Kidney (tissue), 14 donors: ENCODE measurements around the gene NPHP4. TPM values are rescaled to one million over a fixed set of nuclear protein-coding genes. Genes with fewer than 3 reads are reported as not detected.
A peak's percentile ranks its signal among the peaks of the same experiment; 100 is the strongest.

Source experiments
- DNase-seq, 5 donors: peaks; one replicate each; pipeline ENCODE4 v3.0.0-alpha.2; 2013 to 2020
- FAIRE-seq: peaks from 2 replicates; lab custom pipeline; 2012; peaks lifted over from hg19 to GRCh38; lab: Jason Lieb, UNC
- H3K27ac ChIP-seq, 2 donors: one replicate each; pipeline ENCODE4 v1.7.0; 2013; ENCODE audit warnings: low read depth in 2 of 2, low read length in 2 of 2, inconsistent platforms in 1 of 2
- H3K27me3 ChIP-seq: one replicate; pipeline ENCODE4 v1.7.1; 2013; ENCODE audit warnings: low read length, inconsistent platforms; ENCODE audit not compliant: control insufficient read depth, insufficient read depth
- H3K36me3 ChIP-seq, 3 donors: one replicate each; pipeline versions ENCODE4 v1.7.0 to v1.7.1; 2013; ENCODE audit warnings: low read length in 3 of 3, control low read depth in 1 of 3, inconsistent platforms in 1 of 3; ENCODE audit not compliant: insufficient read depth in 3 of 3, control insufficient read depth in 2 of 3
- H3K4me1 ChIP-seq, 3 donors: one replicate each; pipeline versions ENCODE4 v1.7.0 to v1.7.1; 2013; ENCODE audit warnings: low read length in 3 of 3, inconsistent platforms in 1 of 3, low read depth in 1 of 3; ENCODE audit not compliant: control insufficient read depth in 2 of 3, insufficient read depth in 2 of 3
- H3K4me3 ChIP-seq, 3 donors: one replicate each; pipeline versions ENCODE4 v1.7.0 to v1.8.1; 2013; ENCODE audit warnings: low read length in 3 of 3, control low read depth in 1 of 3, inconsistent platforms in 1 of 3
- H3K9ac ChIP-seq, 3 donors: one replicate each; pipeline versions ENCODE4 v1.7.0 to v1.7.1; 2013; ENCODE audit warnings: low read length in 3 of 3, control low read depth in 1 of 3, inconsistent platforms in 1 of 3
- H3K9me3 ChIP-seq, 3 donors: one replicate each; pipeline versions ENCODE4 v1.7.0 to v1.7.1; 2013; ENCODE audit warnings: low read length in 3 of 3, control low read depth in 1 of 3, inconsistent platforms in 1 of 3; ENCODE audit not compliant: control insufficient read depth in 2 of 3, insufficient read depth in 1 of 3
- CTCF ChIP-seq: IDR thresholded peaks from 3 replicates; pipeline ENCODE4 v1.5.1; 2012; ENCODE audit warnings: mild to moderate bottlenecking, moderate library complexity, borderline replicate concordance; ENCODE audit not compliant: insufficient read depth; ENCODE audit errors: extremely low read depth
- intact Hi-C: fragments of 100-400 bp; cut with DNase I; formaldehyde crosslinking; loops from one replicate; pipeline ENCODE4 v1.11.1; 2022
- polyA plus RNA-seq: library from polyadenylated mRNA; stranded (reverse); fragments of 350-450 nt; fragmentation: Illumina TruSeq; extraction: RNeasy Lipid Tissue Mini Kit (QIAGEN cat#74804); gene quantifications from one replicate; pipeline ENCODE4 v1.2.3, GENCODE V29; 2014; ENCODE audit warnings: low read depth, low replicate concordance; ENCODE audit not compliant: insufficient read depth
- total RNA-seq: library from RNA; stranded (reverse); fragmentation: NEBNext Ultra II Directional; extraction: Animal tissue kit (Norgen Biotek cat#: 25700); gene quantifications from one replicate; pipeline ENCODE4 v1.2.1, GENCODE V29; 2021
- donor health status: control.
- donor health status: control.
- donor health status: control.
- donor health status: control.
- donor health status: control.
- donor health status: DM: yes; HTN: yes; CAD: no.
- donor health status: Normal renal cell carcinoma (clear cell type).

NPHP4 gene
- total and polyA plus RNA-seq, 2 donors from 2014 or later, result 2.9 to 16.1 TPM

- no peak overlapping the region for H3K4me3 ChIP-seq
- H3K27ac ChIP-seq, result no peak overlapping the region
- no peaks in the 10 kb centered on the region for H3K27me3 ChIP-seq
- no peak for TF ChIP-seq CTCF
- DNase-seq (no peak), FAIRE-seq (no peak)
- no peaks in the 10 kb centered on the region for H3K4me1 ChIP-seq
- peaks cover 0 to 6% (median 2%) of the 10 kb centered on the region in 3 donors for H3K9me3 ChIP-seq
- intact Hi-C loops, result no loop called here
- H3K9ac ChIP-seq, result no peak overlapping the region
- peaks cover 0 to 8% (median 4%) of the 10 kb centered on the region in 3 donors for H3K36me3 ChIP-seq
Measured at GRCh38 chr1:5878971-5879370, 113.3 kb downstream of the NPHP4 start.

GRCh38 chr1:5877683-5878530 lies 114.3 kb downstream of the NPHP4 start:
- Histone ChIP-seq H3K27ac (no peak overlapping the region), H3K9ac (no peak overlapping the region), H3K4me1 (no peaks in the 10 kb centered on the region), H3K27me3 (no peaks in the 10 kb centered on the region), H3K4me3 (no peak overlapping the region), H3K9me3 (peaks cover 0 to 6% (median 2%) of the 10 kb centered on the region in 3 donors), H3K36me3 (peaks cover 4 to 13% (median 7%) of the 10 kb centered on the region in 3 donors)
- DNase-seq (peak in 1 of 5 donors; percentile 58), FAIRE-seq (no peak)
- intact Hi-C loops, result no loop called here
- no peak for TF ChIP-seq CTCF

GRCh38 chr1:5877001-5877400 lies 115.2 kb downstream of the NPHP4 start:
- H3K4me1 ChIP-seq, result no peaks in the 10 kb centered on the region
- H3K36me3 ChIP-seq, result peaks cover 4 to 16% (median 7%) of the 10 kb centered on the region in 3 donors
- intact Hi-C loops, result no loop called here
- no peak overlapping the region for H3K4me3 ChIP-seq
- no peak overlapping the region for H3K27ac ChIP-seq
- H3K9ac ChIP-seq, result no peak overlapping the region
- peaks cover 0 to 6% (median 2%) of the 10 kb centered on the region in 3 donors for H3K9me3 ChIP-seq
- DNase-seq (peak in 1 of 5 donors; percentile 53), FAIRE-seq (no peak)
- H3K27me3 ChIP-seq, result no peaks in the 10 kb centered on the region
- no peak for TF ChIP-seq CTCF
